GM21737 (cell line): ENCODE results near the gene ADORA2B.
"Not testable (repeated sequence)": the region's sequence is repeated elsewhere in the genome, so short reads cannot be mapped to it uniquely, and the experiment has no call there.

Experiments used
- ATAC-seq: cut with Tn5 transposase; IDR thresholded peaks from one replicate; pipeline ENCODE4 v1.9.1; 2021; ENCODE audit warnings: mild to moderate bottlenecking, moderate library complexity; ENCODE audit not compliant: unreplicated experiment

The ADORA2B gene

GRCh38 chr17:15979013-15979412 is 34.1 kb downstream of the ADORA2B start:
- not testable (repeated sequence) for ATAC-seq

DNA sequence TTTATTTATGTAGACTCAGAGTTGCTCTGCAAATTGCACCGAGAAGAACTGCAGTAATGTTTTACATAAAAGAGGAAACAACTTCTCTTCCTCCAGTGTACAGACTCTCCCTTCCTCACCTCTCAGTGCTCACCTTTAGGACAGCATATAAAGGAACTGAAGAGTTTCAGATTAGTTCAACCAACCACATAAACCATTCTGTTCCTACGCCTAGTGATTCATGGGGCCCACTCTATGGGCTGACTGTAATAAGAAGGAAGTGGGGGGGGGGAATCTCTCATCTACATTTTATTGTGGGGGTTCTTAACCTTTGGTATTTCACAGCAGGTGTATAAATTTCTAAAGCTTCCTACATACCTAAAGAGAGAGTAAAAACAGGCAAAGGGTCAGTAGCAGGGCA is 36.3 kb downstream of the ADORA2B start:
- ATAC-seq, result no peak

DNA sequence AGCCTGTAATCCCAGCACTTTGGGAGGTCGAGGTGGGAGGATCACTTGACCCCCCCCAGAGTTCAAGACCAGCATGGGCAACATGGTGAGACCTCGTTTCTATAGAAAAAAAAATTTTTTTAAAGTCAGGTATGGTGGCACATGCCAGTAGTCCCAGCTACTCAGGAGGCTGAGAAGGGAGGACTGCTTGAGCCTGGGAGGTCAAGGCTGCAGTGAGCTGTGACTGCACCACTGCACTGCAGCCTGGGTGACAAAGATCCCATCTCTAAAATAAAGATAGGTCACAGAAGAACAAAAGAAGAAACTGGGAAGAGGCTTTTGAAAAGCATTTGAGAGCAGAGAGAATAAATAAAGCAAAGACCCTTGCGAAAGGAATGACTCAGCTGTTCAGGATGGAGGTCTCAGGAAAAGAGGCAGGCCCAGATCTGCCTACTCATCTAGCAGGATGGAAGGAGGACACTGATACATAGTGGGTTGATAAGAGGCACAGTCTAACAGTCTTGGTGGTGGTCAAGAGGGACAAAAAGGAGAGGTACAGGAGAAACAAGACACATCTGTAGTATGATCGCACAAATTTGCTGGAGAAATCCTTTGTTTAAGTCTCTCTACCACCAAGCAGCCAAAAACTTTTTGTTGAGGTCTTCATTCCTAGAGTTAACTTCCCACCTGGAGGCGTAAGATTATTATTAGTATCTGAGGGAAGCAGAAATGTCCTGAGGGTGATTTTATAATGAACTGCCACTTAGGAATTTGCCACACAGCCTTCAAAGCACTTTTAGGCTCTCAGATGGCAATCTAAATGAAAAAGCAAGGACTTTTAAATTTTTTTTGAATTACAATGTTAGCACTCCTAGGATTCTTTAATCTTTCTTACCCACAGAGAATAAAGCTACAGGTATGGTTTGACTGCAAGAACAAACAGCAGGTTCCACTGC is 37.0 kb downstream of the ADORA2B start:
- ATAC-seq, result no peak

- no peak for ATAC-seq
These were observed 51.4 kb downstream of the ADORA2B start for GRCh38 chr17:15996322-15996721.

DNA sequence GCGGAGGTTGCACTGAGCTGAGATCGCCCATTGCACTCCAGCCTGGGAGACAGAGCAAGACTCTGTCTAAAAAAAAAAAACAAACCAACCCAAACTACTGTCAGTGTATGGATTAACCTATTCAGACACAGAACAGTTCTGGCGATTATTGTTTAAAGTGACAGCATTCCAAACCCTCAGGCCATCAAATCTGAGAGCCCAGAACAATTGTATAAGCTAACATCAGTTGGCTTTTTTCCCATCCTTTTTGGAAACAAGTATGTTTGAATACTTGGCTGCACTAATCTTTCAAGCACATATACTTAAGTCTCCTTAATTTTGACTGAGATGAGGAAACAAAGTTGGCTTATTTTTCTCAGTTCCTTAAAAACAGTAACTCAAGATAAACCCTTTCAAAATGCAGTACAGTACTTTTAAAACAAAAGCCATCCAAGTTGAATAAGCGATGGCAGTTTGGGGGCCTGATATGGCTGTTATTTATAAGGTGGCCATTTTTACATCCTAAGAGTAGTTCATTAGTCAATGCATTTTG is 53.2 kb downstream of the ADORA2B start:
- ATAC-seq, result no peak

- peak; percentile 93 for ATAC-seq
These were observed 54.4 kb downstream of the ADORA2B start, which contains the start of the genes TTC19 and ZSWIM7 for GRCh38 chr17:15999141-15999973. Gene TTC19, plus strand, starts transcription at chr17:15999824. Its CDS starts 25 bp downstream, at chr17:15999849. Gene ZSWIM7, minus strand, starts transcription at chr17:15999704. Its CDS starts 110 bp downstream, at chr17:15999594.

DNA sequence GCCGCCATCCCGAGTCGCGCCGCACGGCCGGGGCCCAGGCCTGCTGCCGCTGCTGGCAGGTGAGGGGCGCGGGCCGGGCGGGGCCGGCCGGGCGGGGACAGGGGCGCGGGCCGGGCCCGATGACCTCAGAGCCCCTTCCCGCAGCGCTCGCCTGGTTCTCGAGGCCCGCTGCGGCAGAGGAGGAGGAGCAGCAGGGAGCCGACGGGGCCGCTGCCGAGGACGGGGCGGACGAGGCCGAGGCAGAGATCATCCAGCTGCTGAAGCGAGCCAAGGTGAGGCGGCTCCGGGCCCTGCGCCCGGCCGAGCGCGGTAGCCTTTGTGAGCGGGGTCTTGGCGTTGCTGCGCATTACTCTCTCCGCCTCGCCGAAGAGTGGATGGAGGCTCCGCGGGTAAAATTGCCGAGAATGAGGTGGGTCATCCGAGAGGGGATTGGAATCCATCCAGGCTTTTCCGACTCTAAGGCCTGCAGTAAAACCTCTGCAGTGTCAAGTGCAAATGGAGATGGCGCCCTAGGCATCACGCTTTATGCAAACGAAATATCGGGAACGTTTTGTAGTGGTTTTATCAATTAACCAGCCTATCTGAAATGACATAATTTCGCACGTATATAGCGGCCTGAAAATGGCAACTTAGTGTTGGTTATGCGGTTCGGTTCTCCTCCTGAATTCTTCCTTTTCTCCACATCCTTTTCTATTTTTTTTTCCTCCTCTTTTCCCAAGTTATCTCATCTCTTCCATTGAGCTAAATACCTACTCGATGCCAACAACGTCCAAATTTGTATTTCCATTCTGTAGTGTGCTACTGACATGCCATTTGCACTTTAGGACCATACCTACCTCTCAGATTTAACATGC is 55.3 kb downstream of the ADORA2B start:
- ATAC-seq, result peak; percentile 39

- no peak for ATAC-seq
These were observed 56.4 kb downstream of the ADORA2B start for GRCh38 chr17:16001226-16001897.

- no peak for ATAC-seq
These were observed 57.9 kb downstream of the ADORA2B start for GRCh38 chr17:16002708-16003260.

- no peak for ATAC-seq
These were observed 58.9 kb downstream of the ADORA2B start for GRCh38 chr17:16003841-16004240.

GRCh38 chr17:16005636-16006035 is 60.7 kb downstream of the ADORA2B start:
- no peak for ATAC-seq

- no peak for ATAC-seq
These were observed 62.5 kb downstream of the ADORA2B start for GRCh38 chr17:16007439-16007838.

DNA sequence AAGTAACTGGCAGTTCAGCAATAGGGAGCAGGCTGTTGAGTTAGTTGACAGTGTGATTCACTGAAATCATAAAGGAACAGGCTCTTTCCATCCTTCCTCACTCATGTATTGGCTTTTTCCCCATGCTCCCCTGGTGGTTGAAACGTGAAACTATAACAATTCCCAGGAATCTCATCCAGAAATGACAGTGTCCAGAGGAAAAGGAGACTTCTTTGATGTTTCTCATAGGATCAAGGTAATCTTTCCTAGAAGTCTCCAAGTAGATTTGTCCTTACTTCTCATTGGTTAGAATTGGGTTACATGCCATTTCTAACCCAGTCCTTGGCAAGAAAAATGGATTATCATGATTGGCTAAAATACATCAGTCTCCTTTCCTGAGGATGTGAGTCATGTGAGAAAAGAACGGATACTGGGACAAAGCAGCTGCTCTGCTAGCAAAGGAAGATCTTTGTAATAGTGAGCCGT is 69.0 kb downstream of the ADORA2B start:
- ATAC-seq, result no peak

DNA sequence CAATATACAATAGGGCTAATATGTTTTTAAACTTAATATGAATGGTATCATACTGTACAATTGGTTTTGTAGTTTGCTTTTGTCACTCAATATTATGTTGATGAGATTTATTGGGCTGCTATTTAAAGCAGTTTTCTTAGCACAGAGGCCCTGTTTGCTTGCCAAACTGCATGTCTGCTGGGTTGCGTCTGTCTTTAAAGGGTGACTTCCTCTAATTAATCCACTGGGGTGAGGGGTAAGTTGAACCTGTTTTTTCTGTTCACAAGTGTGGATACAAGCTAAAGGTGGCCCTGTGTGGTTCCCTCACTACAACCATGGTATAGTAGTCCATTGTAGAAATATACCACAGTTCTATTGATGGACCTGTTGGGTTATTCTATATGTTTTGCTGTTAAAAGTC is 74.4 kb downstream of the ADORA2B start:
- ATAC-seq, result no peak

DNA sequence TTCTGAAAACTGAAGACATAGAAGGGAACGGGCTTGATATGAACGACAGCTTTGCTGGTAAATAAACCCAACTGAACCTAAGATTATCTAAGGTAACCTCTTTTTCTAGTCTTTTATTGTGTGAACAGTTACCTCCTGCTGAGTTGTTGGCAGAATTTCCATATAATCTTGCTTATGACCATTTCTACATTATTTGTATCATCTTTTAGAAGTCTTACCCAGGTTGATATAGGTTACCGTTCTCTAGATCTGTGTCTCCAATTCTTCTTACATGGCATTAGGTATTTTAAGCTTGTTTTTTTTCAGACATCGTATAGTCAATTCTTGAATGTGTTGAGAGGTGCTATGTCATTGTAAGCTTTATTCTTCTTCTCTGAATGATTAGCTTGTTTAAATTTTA is 79.0 kb downstream of the ADORA2B start:
- no peak for ATAC-seq

DNA sequence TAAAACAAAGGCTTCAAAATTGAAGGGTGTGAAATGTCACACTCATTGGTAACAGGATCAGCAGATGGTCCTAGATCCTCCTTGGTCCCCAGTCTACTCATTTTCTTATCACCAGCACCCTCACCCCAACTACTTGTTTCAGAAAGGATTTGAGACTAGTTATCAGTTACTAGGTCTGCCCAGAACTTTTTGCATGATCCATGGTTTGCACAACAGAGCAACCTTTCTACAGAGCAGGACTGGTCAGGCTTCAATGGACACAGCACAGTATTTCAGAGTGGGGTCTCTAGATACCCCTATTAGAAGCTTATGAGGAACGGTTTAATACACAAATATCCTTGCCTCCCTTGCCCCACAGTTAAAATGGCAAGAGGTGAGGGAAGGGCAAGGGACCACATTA is 80.3 kb downstream of the ADORA2B start:
- ATAC-seq, result no peak
